ENCODE results near the gene GGT7.
"Not testable (repeated sequence)": the region's sequence is repeated elsewhere in the genome, so short reads cannot be mapped to it uniquely, and the experiment has no call there.

The GGT7 gene

DNA sequence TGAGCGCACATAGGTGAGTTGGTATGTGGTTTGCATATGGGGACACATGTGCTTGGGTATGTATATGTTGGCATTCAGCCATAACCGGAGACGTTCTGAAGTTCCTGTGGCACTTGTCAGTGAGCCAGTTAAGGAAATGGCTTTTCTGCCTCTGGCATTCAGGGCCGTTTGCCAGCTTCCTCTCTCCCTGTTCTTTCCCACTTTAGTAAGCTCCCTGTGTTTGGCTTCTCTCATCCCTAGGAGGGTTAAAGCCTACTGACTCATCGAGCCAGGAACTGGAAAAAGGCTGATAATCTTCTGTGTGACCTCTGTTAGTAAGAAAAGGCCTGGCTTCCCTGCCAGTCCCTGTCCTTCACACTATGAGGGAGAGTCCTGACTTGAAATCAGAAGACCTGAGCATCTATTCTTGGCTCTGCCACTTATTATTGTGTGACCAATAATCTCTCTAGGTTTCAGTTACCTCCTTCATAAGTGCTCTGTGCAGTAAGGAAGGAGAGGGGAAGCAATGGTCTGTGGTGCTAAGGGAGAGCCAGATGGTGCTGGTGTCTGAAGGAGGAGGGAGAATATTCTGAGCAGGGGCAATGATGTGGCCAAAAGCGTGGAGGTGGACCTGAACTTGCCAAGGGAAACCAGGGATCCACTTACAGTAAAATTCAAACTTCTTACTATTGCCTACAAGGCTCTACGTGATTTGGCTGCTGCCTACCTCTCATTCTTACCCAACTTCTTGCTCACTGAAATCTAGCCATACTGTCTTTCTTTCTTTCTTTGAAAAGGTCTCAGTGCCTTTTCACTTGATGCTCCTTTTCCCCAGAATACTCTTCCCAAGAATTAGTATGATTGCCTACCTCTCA is 35.2 kb upstream of the GGT7 start:
- DNase-seq (ENCODE audit: low read depth): peak; percentile 99
- TF ChIP-seq, protein P1, sequence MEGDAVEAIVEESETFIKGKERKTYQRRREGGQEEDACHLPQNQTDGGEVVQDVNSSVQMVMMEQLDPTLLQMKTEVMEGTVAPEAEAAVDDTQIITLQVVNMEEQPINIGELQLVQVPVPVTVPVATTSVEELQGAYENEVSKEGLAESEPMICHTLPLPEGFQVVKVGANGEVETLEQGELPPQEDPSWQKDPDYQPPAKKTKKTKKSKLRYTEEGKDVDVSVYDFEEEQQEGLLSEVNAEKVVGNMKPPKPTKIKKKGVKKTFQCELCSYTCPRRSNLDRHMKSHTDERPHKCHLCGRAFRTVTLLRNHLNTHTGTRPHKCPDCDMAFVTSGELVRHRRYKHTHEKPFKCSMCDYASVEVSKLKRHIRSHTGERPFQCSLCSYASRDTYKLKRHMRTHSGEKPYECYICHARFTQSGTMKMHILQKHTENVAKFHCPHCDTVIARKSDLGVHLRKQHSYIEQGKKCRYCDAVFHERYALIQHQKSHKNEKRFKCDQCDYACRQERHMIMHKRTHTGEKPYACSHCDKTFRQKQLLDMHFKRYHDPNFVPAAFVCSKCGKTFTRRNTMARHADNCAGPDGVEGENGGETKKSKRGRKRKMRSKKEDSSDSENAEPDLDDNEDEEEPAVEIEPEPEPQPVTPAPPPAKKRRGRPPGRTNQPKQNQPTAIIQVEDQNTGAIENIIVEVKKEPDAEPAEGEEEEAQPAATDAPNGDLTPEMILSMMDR (IDR thresholded peaks at IDR 0.05; ENCODE audit: control insufficient read depth, extremely low read depth, insufficient read depth): no peak
- H3K4me3 ChIP-seq (ENCODE audit: low read depth, low read length): no peak overlapping the region

DNA sequence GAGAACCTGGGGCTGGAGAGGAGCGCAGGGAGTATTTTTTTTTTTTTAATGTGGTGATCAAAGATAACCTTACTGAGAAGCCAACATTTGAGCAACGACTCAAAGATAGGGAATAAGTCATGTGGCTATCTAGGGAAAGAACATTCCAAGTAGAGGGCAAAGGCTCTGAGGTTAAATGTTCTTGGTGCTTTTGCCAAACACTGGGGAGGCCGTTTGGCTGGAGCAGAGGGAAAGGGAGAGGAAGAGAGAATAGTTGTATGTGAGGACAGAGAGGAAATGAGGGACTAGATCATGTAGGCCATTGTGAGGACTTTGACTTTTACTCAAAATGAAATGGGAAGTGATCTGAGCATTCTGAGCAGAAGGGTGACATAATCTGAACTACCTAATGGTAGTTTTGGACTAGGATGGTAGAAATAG is 31.6 kb upstream of the GGT7 start:
- DNase-seq (ENCODE audit: low read depth): no peak
- TF ChIP-seq, protein P1 (IDR thresholded peaks at IDR 0.05; ENCODE audit: control insufficient read depth, extremely low read depth, insufficient read depth): no peak
- no peak overlapping the region for H3K4me3 ChIP-seq (ENCODE audit: low read depth, low read length)

DNA sequence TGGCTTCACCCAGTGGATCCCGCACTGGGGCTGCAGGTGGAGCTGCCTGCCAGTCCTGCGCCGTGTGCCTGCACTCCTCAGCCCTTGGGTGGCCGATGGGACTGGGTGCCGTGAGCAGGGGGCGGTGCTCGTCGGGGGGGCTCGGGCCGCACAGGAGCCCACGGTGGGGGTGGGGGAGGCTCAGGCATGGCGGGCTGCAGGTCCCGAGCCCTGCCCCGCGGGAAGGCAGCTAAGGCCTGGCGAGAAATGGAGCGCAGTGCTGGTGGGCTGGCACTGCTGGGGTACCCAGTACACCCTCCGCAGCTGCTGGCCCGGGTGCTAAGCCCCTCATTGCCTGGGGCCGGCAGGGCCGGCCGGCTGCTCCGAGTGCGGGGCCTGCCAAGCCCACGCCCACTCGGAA is 26.1 kb upstream of the GGT7 start:
- not testable (repeated sequence) for H3K4me3 ChIP-seq (ENCODE audit: low read depth, low read length); DNase-seq (ENCODE audit: low read depth)

DNA sequence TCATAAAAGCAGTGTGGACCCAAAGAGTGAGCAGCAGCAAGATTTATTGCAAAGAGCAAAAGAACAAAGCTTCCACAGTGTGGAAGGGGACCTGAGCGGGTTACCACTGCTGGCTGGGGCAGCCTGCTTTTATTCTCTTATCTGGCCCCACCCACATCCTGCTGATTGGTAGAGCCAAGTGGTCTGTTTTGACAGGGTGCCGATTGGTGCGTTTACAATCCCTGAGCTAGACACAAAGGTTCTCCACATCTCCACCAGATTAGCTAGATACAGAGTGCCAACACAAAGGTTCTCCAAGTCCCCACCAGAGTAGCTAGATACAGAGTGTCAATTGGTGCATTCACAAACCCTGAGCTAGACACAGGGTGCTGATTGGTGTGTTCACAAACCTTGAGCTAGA is 25.5 kb upstream of the GGT7 start:
- DNase-seq (ENCODE audit: low read depth); H3K4me3 ChIP-seq (ENCODE audit: low read depth, low read length): not testable (repeated sequence)

DNA sequence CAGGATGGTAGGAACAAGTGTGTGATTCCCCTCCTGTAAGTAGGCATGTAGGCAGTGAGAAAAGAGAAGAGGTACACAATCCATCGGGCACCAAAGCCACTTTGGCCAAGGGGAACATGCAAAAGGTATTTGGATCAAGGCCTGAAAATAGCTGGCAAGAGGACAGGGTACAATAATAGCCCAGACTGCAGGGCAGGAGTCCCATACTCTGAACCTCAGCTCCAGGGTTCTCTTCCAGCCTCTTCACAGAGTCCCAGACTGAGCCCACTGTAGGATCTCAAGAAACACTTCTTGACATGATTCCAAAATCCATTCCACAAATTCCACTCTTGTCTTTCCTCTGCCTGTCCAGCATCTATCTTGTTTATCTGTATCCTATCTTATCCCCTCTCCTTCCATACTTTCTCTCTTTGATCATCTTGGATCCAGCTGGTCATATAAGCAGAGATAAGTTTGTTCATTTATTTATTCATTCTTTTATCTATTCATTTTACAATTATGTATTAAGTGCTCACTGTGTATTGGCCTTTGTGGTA is 23.5 kb upstream of the GGT7 start:
- no peak overlapping the region for H3K4me3 ChIP-seq (ENCODE audit: low read depth, low read length)
- no peak for DNase-seq (ENCODE audit: low read depth)
- TF ChIP-seq, protein P1 (IDR thresholded peaks at IDR 0.05; ENCODE audit: control insufficient read depth, extremely low read depth, insufficient read depth): no peak

DNA sequence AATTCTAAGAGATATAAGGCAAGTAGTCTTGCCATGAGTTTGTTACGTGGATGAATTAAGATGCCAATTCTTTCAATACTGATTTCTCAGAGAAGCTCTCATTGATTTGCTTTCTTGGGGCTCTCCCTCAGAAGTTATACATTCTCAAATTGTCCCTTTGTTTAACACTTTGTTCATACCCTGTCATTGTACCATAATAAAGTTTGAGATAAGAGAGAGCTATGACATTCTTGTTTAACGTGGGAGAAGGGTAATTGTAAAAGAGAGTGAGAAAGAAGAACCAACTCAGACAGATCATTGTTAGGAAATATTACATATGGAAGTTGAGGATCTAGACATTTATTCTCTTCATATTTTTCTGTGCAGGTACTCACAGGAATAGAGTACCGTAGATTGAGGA is 22.8 kb upstream of the GGT7 start:
- H3K4me3 ChIP-seq (ENCODE audit: low read depth, low read length): no peak overlapping the region
- TF ChIP-seq, protein P1 (IDR thresholded peaks at IDR 0.05; ENCODE audit: control insufficient read depth, extremely low read depth, insufficient read depth): no peak
- no peak for DNase-seq (ENCODE audit: low read depth)

DNA sequence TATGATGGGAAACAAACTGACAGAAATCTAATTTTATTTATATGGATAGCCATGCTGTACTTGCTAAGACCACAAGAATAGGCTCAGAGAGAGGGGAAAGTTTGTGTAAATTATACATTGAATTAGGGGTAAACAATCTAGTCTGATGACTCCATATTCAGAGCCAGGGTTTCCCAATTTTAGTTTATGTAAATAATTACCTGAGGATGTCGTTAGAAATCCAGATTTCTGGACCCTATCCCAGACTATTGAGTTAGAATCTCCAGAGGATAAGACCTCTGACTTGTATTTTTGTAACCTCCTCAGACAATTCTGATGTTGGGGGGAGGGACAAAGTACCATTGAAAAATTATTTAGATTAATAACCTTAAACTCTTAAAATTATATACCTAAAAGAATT is 22.1 kb upstream of the GGT7 start:
- no peak overlapping the region for H3K4me3 ChIP-seq (ENCODE audit: low read depth, low read length)
- TF ChIP-seq, protein P1 (IDR thresholded peaks at IDR 0.05; ENCODE audit: control insufficient read depth, extremely low read depth, insufficient read depth): no peak
- no peak for DNase-seq (ENCODE audit: low read depth)

DNA sequence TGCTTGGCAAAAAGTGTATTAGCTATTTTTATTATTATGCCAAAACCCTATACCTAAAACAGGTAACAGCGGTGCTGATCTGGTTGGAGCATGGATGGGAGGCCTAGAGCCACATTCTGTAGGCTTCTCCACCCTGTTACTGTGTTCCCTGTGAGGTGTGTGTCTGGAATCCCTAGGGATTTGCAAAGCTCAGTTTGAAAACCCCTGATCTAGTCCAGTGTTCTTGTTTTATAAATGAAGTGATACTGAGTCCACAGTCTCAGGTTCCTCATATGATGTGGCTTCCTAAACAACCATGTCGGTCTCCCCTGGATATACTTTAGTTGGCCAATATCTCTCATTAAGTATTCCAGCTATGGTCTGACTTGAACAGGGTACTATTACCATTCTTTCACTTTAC is 20.0 kb upstream of the GGT7 start:
- TF ChIP-seq, protein P1 (IDR thresholded peaks at IDR 0.05; ENCODE audit: control insufficient read depth, extremely low read depth, insufficient read depth): no peak
- DNase-seq (ENCODE audit: low read depth): no peak
- H3K4me3 ChIP-seq (ENCODE audit: low read depth, low read length): no peak overlapping the region
